ENCODE measurements around the gene TXNDC16.

GRCh38 chr14:52473557-52473956 lies 78.7 kb downstream of the TXNDC16 start:
- peak; percentile 43 for TF ChIP-seq CTCF (IDR thresholded peaks at IDR 0.05)
- no peak for TF ChIP-seq EZH2phosphoT487 (IDR thresholded peaks at IDR 0.05)

Measured in neural progenitor cell (in vitro differentiated cells).